ENCODE measurements around the gene TTBK2.

GRCh38 chr15:42933886-42934667 lies 13.5 kb upstream of the TTBK2 start:
- no peak for TF ChIP-seq CTCF (IDR thresholded peaks at IDR 0.05)
- no peak for TF ChIP-seq EZH2 (IDR thresholded peaks at IDR 0.05)

Measured in neural progenitor cell (in vitro differentiated cells).